ENCODE measurements around the gene GXYLT2.

GXYLT2 gene

GRCh38 chr3:72904163-72904562 is 16.3 kb downstream of the GXYLT2 start:
- no peak for TF ChIP-seq CTCF (IDR thresholded peaks at IDR 0.05; ENCODE audit: insufficient read depth, missing control alignments)
- DNase-seq (ENCODE audit: insufficient read length, low spot score) (no peak), FAIRE-seq (no peak)

- DNase-seq (ENCODE audit: insufficient read length, low spot score), result no peak
- no peak for TF ChIP-seq CTCF (IDR thresholded peaks at IDR 0.05; ENCODE audit: insufficient read depth, missing control alignments)
- FAIRE-seq, result no peak
These were observed 18.3 kb downstream of the GXYLT2 start for GRCh38 chr3:72906154-72906553.

- DNase-seq (ENCODE audit: insufficient read length, low spot score), result no peak
- FAIRE-seq, result no peak
- TF ChIP-seq CTCF (IDR thresholded peaks at IDR 0.05; ENCODE audit: insufficient read depth, missing control alignments), result no peak
These were observed 19.4 kb downstream of the GXYLT2 start for GRCh38 chr3:72907131-72907711.

- TF ChIP-seq CTCF (IDR thresholded peaks at IDR 0.05; ENCODE audit: insufficient read depth, missing control alignments), result no peak
- DNase-seq (ENCODE audit: insufficient read length, low spot score) (no peak), FAIRE-seq (no peak)
These were observed 20.1 kb downstream of the GXYLT2 start for GRCh38 chr3:72907731-72908620.

GRCh38 chr3:72909591-72909990 is 21.7 kb downstream of the GXYLT2 start:
- TF ChIP-seq CTCF (IDR thresholded peaks at IDR 0.05; ENCODE audit: insufficient read depth, missing control alignments), result no peak
- DNase-seq (ENCODE audit: insufficient read length, low spot score) (no peak), FAIRE-seq (no peak)

- no peak for FAIRE-seq
- TF ChIP-seq CTCF (IDR thresholded peaks at IDR 0.05; ENCODE audit: insufficient read depth, missing control alignments), result no peak
- DNase-seq (ENCODE audit: insufficient read length, low spot score), result no peak
These were observed 24.7 kb downstream of the GXYLT2 start for GRCh38 chr3:72912532-72912931.

GRCh38 chr3:72914383-72914782 is 26.5 kb downstream of the GXYLT2 start:
- DNase-seq (ENCODE audit: insufficient read length, low spot score) (no peak), FAIRE-seq (no peak)
- TF ChIP-seq CTCF (IDR thresholded peaks at IDR 0.05; ENCODE audit: insufficient read depth, missing control alignments), result no peak
